ENCODE results near the gene SALL3. TPM values are rescaled to one million over a fixed set of nuclear protein-coding genes. Genes with fewer than 3 reads are reported as not detected.

The SALL3 gene
- total and polyA plus RNA-seq, 3 experiments from 2014 or later = not detected

GRCh38 chr18:78979056-78979729, 425 bp upstream of the SALL3 start:
- Mint-ChIP-seq H3K36me3 (peaks cover 0 to 1% (median 0%) of the 10 kb centered on the region in 3 donors), H3K4me3 (no peak overlapping the region), H3K27ac (no peak overlapping the region), H3K4me1 (peaks cover 9 to 22% (median 15%) of the 10 kb centered on the region in 3 donors), H3K27me3 (peaks cover 63 to 70% of the 10 kb centered on the region in 2 donors), H3K9me3 (peaks cover 0 to 8% (median 4%) of the 10 kb centered on the region in 5 donors)
- Histone ChIP-seq H3K36me3 (ENCODE audit: insufficient read depth, low read length) (no peaks in the 10 kb centered on the region), H3K9me3 (ENCODE audit: low read length) (no peaks in the 10 kb centered on the region), H3K4me3 (ENCODE audit: low read length) (no peak overlapping the region), H3K27me3 (ENCODE audit: insufficient read depth, low read length, poor library complexity, severe bottlenecking) (peaks cover 28% of the 10 kb centered on the region), H3K4me1 (ENCODE audit: insufficient read depth, low read length) (no peaks in the 10 kb centered on the region), H3K27ac (ENCODE audit: low read depth, low read length) (no peak overlapping the region)
- ChIA-PET POLR2A (no interaction called here), CTCF (no interaction called here)
- DNase-seq = no peak

- H3K27me3 Mint-ChIP-seq = peaks cover 64 to 74% of the 10 kb centered on the region in 2 donors
- H3K4me1 Mint-ChIP-seq = peaks cover 6 to 18% (median 8%) of the 10 kb centered on the region in 3 donors
- H3K9me3 Mint-ChIP-seq = peaks cover 0 to 8% (median 4%) of the 10 kb centered on the region in 5 donors
- POLR2A ChIA-PET = no interaction called here
- peaks cover 24% of the 10 kb centered on the region for H3K27me3 ChIP-seq (ENCODE audit: insufficient read depth, low read length, poor library complexity, severe bottlenecking)
- H3K27ac Mint-ChIP-seq = no peak overlapping the region
- no peaks in the 10 kb centered on the region for H3K36me3 ChIP-seq (ENCODE audit: insufficient read depth, low read length)
- CTCF ChIA-PET = no interaction called here
- no peak overlapping the region for H3K27ac ChIP-seq (ENCODE audit: low read depth, low read length)
- DNase-seq = no peak
- H3K4me3 ChIP-seq (ENCODE audit: low read length) = no peak overlapping the region
- no peaks in the 10 kb centered on the region for H3K4me1 ChIP-seq (ENCODE audit: insufficient read depth, low read length)
- H3K9me3 ChIP-seq (ENCODE audit: low read length) = no peaks in the 10 kb centered on the region
- peaks cover 0 to 3% (median 1%) of the 10 kb centered on the region in 3 donors for H3K36me3 Mint-ChIP-seq
- no peak overlapping the region for H3K4me3 Mint-ChIP-seq
Observed at GRCh38 chr18:78980279-78980771, 707 bp downstream of the SALL3 start.

GRCh38 chr18:78980777-78981380, 1.3 kb downstream of the SALL3 start:
- H3K36me3 Mint-ChIP-seq = peaks cover 0 to 3% (median 1%) of the 10 kb centered on the region in 3 donors
- Histone ChIP-seq H3K9me3 (ENCODE audit: low read length) (no peaks in the 10 kb centered on the region), H3K4me1 (ENCODE audit: insufficient read depth, low read length) (no peaks in the 10 kb centered on the region), H3K4me3 (ENCODE audit: low read length) (no peak overlapping the region), H3K27me3 (ENCODE audit: insufficient read depth, low read length, poor library complexity, severe bottlenecking) (peaks cover 22% of the 10 kb centered on the region), H3K36me3 (ENCODE audit: insufficient read depth, low read length) (no peaks in the 10 kb centered on the region), H3K27ac (ENCODE audit: low read depth, low read length) (no peak overlapping the region)
- no peak for DNase-seq
- ChIA-PET POLR2A (no interaction called here), CTCF (no interaction called here)
- peaks cover 67 to 74% of the 10 kb centered on the region in 2 donors for H3K27me3 Mint-ChIP-seq
- peak overlapping the region in 2 of 7 donors; percentile 46 to 71 for H3K4me3 Mint-ChIP-seq
- H3K27ac Mint-ChIP-seq = peak overlapping the region in 1 of 8 donors; percentile 37
- peaks cover 6 to 18% (median 12%) of the 10 kb centered on the region in 3 donors for H3K4me1 Mint-ChIP-seq
- peaks cover 0 to 8% (median 5%) of the 10 kb centered on the region in 5 donors for H3K9me3 Mint-ChIP-seq

GRCh38 chr18:78981394-78981831, 1.8 kb downstream of the SALL3 start:
- peaks cover 20% of the 10 kb centered on the region for H3K27me3 ChIP-seq (ENCODE audit: insufficient read depth, low read length, poor library complexity, severe bottlenecking)

GRCh38 chr18:78981989-78982620, 2.5 kb downstream of the SALL3 start:
- H3K9me3 Mint-ChIP-seq = peaks cover 0 to 8% (median 5%) of the 10 kb centered on the region in 5 donors
- H3K4me3 Mint-ChIP-seq = peak overlapping the region in 5 of 7 donors; percentile 13 to 71 (median 46)
- H3K9me3 ChIP-seq (ENCODE audit: low read length) = no peaks in the 10 kb centered on the region
- peaks cover 0 to 3% (median 1%) of the 10 kb centered on the region in 3 donors for H3K36me3 Mint-ChIP-seq
- peaks cover 61 to 72% of the 10 kb centered on the region in 2 donors for H3K27me3 Mint-ChIP-seq
- no peaks in the 10 kb centered on the region for H3K4me1 ChIP-seq (ENCODE audit: insufficient read depth, low read length)
- POLR2A ChIA-PET = no interaction called here
- CTCF ChIA-PET = no interaction called here
- H3K27ac Mint-ChIP-seq = no peak overlapping the region
- DNase-seq = no peak
- no peak overlapping the region for H3K27ac ChIP-seq (ENCODE audit: low read depth, low read length)
- peaks cover 6 to 16% (median 13%) of the 10 kb centered on the region in 3 donors for H3K4me1 Mint-ChIP-seq
- no peak overlapping the region for H3K4me3 ChIP-seq (ENCODE audit: low read length)
- H3K27me3 ChIP-seq (ENCODE audit: insufficient read depth, low read length, poor library complexity, severe bottlenecking) = peaks cover 20% of the 10 kb centered on the region
- H3K36me3 ChIP-seq (ENCODE audit: insufficient read depth, low read length) = no peaks in the 10 kb centered on the region

More at GRCh38 chr18:78981394-78981831, 1.8 kb downstream of the SALL3 start:
- no peak overlapping the region for H3K4me3 ChIP-seq (ENCODE audit: low read length)
- peaks cover 6 to 18% (median 13%) of the 10 kb centered on the region in 3 donors for H3K4me1 Mint-ChIP-seq
- CTCF ChIA-PET = no interaction called here
- DNase-seq = no peak
- no peak overlapping the region for H3K27ac ChIP-seq (ENCODE audit: low read depth, low read length)
- H3K9me3 ChIP-seq (ENCODE audit: low read length) = no peaks in the 10 kb centered on the region
- peaks cover 0 to 3% (median 1%) of the 10 kb centered on the region in 3 donors for H3K36me3 Mint-ChIP-seq
- peak overlapping the region; percentile 13 to 71 (median 50) for H3K4me3 Mint-ChIP-seq
- POLR2A ChIA-PET = no interaction called here
- peak overlapping the region in 1 of 8 donors; percentile 37 for H3K27ac Mint-ChIP-seq
- no peaks in the 10 kb centered on the region for H3K36me3 ChIP-seq (ENCODE audit: insufficient read depth, low read length)
- peaks cover 0 to 8% (median 5%) of the 10 kb centered on the region in 5 donors for H3K9me3 Mint-ChIP-seq
- H3K27me3 Mint-ChIP-seq = peaks cover 65 to 74% of the 10 kb centered on the region in 2 donors
- no peaks in the 10 kb centered on the region for H3K4me1 ChIP-seq (ENCODE audit: insufficient read depth, low read length)

- Histone ChIP-seq H3K27me3 (ENCODE audit: insufficient read depth, low read length, poor library complexity, severe bottlenecking) (peaks cover 20% of the 10 kb centered on the region), H3K4me3 (ENCODE audit: low read length) (no peak overlapping the region), H3K36me3 (ENCODE audit: insufficient read depth, low read length) (no peaks in the 10 kb centered on the region), H3K4me1 (ENCODE audit: insufficient read depth, low read length) (no peaks in the 10 kb centered on the region), H3K27ac (ENCODE audit: low read depth, low read length) (no peak overlapping the region), H3K9me3 (ENCODE audit: low read length) (no peaks in the 10 kb centered on the region)
- Mint-ChIP-seq H3K4me1 (peaks cover 6 to 13% (median 8%) of the 10 kb centered on the region in 3 donors), H3K4me3 (no peak overlapping the region), H3K9me3 (peaks cover 0 to 8% (median 5%) of the 10 kb centered on the region in 5 donors), H3K27ac (no peak overlapping the region), H3K36me3 (peaks cover 0 to 3% (median 1%) of the 10 kb centered on the region in 3 donors), H3K27me3 (peaks cover 62 to 72% of the 10 kb centered on the region in 2 donors)
- DNase-seq = no peak
- ChIA-PET POLR2A (no interaction called here), CTCF (no interaction called here)
Observed at GRCh38 chr18:78983512-78983911, 3.9 kb downstream of the SALL3 start.

GRCh38 chr18:78984941-78985784, 5.5 kb downstream of the SALL3 start:
- peaks cover 62 to 79% of the 10 kb centered on the region in 2 donors for H3K27me3 Mint-ChIP-seq
- no peak overlapping the region for H3K4me3 ChIP-seq (ENCODE audit: low read length)
- H3K4me1 ChIP-seq (ENCODE audit: insufficient read depth, low read length) = no peaks in the 10 kb centered on the region
- H3K4me1 Mint-ChIP-seq = peaks cover 6 to 13% (median 6%) of the 10 kb centered on the region in 3 donors
- no peaks in the 10 kb centered on the region for H3K36me3 ChIP-seq (ENCODE audit: insufficient read depth, low read length)
- peaks cover 20% of the 10 kb centered on the region for H3K27me3 ChIP-seq (ENCODE audit: insufficient read depth, low read length, poor library complexity, severe bottlenecking)
- peak in 1 of 5 donors; percentile 13 for DNase-seq
- peak overlapping the region in 1 of 8 donors; percentile 14 for H3K27ac Mint-ChIP-seq
- H3K9me3 Mint-ChIP-seq = peaks cover 0 to 8% (median 5%) of the 10 kb centered on the region in 5 donors
- peak overlapping the region in 1 of 7 donors; percentile 23 for H3K4me3 Mint-ChIP-seq
- no peaks in the 10 kb centered on the region for H3K9me3 ChIP-seq (ENCODE audit: low read length)
- peaks cover 0 to 3% (median 1%) of the 10 kb centered on the region in 3 donors for H3K36me3 Mint-ChIP-seq
- no peak overlapping the region for H3K27ac ChIP-seq (ENCODE audit: low read depth, low read length)
- CTCF ChIA-PET = no interaction called here
- POLR2A ChIA-PET = no interaction called here

All from CD8-positive, alpha-beta memory T cell (primary cell).